A549 (cell line): ENCODE measurements around the gene COPE. TPM values are rescaled to one million over a fixed set of nuclear protein-coding genes. Genes with fewer than 3 reads are reported as not detected.

ENCODE experiments used
- ATAC-seq, 2 experiments: fragments of 200-7000 bp in 1 of 2; fragments of >200 bp in 1 of 2; cut with Nextera tagmentation in 1 of 2; cut with Tn5 transposase in 1 of 2; 3 replicates each; pipeline versions ENCODE4 v1.8.0 to v1.9.1; 2018 to 2020; ENCODE audit warnings: mild to moderate bottlenecking in 1 of 2, moderate library complexity in 1 of 2
- CTCF ChIA-PET: fragments of 300-600 bp; sonication (Branson Sonifier 250); formaldehyde crosslinking; extraction: SDS; loops from one replicate; lab custom pipeline; 2021; ENCODE audit warnings: antibody characterized with exemption, inconsistent platforms; lab: Yijun Ruan, JAX
- POLR2A ChIA-PET: fragments of 350-600 bp; formaldehyde crosslinking; extraction: SDS; loops from one replicate; lab custom pipeline; 2021; ENCODE audit warnings: antibody characterized with exemption, inconsistent platforms; lab: Yijun Ruan, JAX
- DNase-seq, 2 experiments: peaks; one replicate each; pipeline versions ENCODE4 v3.0.0 to v3.0.0-alpha.2; 2011 to 2016; ENCODE audit warnings: low read depth in 1 of 2, low spot score in 1 of 2
- FAIRE-seq: peaks from 2 replicates; lab custom pipeline; 2011; peaks lifted over from hg19 to GRCh38; lab: Jason Lieb, UNC
- H3K27ac ChIP-seq, 2 experiments: fragments of >200 bp; sonication (Bioruptor Twin); formaldehyde crosslinking; 3 replicates each; pipeline ENCODE4 v1.5.1; 2016 to 2017
- H3K4me1 ChIP-seq: fragments of >200 bp; sonication (Bioruptor Twin); formaldehyde crosslinking; 3 replicates; pipeline ENCODE4 v1.6.1; 2016
- H3K4me2 ChIP-seq: fragments of >200 bp; sonication (Bioruptor Twin); formaldehyde crosslinking; 3 replicates; pipeline ENCODE4 v1.6.1; 2016
- H3K4me3 ChIP-seq: fragments of >200 bp; sonication (Bioruptor Twin); formaldehyde crosslinking; 3 replicates; pipeline ENCODE4 v1.5.1; 2016
- H3K9me3 ChIP-seq: fragments of >200 bp; sonication (Bioruptor Twin); formaldehyde crosslinking; 3 replicates; pipeline ENCODE4 v1.6.1; 2016
- BHLHE40 ChIP-seq: IDR thresholded peaks from 2 replicates; pipeline ENCODE4 v1.6.1; 2012; ENCODE audit warnings: low read depth, low read length, inconsistent platforms
- CBX8 ChIP-seq: fragments of 200-600 bp; sonication (generic); IDR thresholded peaks from 2 replicates; pipeline ENCODE4 v1.6.1; 2016
- CEBPB ChIP-seq, 2 experiments: fragments of >200 bp in 1 of 2; sonication (Bioruptor Twin) in 1 of 2; formaldehyde crosslinking in 1 of 2; IDR thresholded peaks; 2 replicates each; pipeline ENCODE4 v1.6.1; 2012 to 2016
- CHD2 ChIP-seq: fragments of 150-350 bp; IDR thresholded peaks from 2 replicates; pipeline ENCODE4 v1.6.1; 2014; ENCODE audit warnings: low read length; ENCODE audit not compliant: partially characterized antibody
- EP300 ChIP-seq, 2 experiments: fragments of >200 bp; sonication (Bioruptor Twin); formaldehyde crosslinking; IDR thresholded peaks; 2 replicates in 1 of 2; 3 replicates in 1 of 2; pipeline ENCODE4 v1.6.1; 2016 to 2017
- FOSL2 ChIP-seq, 2 experiments: fragments of 450-650 bp in 1 of 2; fragments of >200 bp in 1 of 2; sonication (Bioruptor Twin) in 1 of 2; formaldehyde crosslinking; IDR thresholded peaks; 2 replicates each; pipeline versions ENCODE4 v1.5.0 to v1.6.1; 2016 to 2020; ENCODE audit warnings: mild to moderate bottlenecking in 1 of 2, moderate library complexity in 1 of 2
- GATA3 ChIP-seq: IDR thresholded peaks from 2 replicates; pipeline ENCODE4 v1.6.1; 2012; ENCODE audit warnings: borderline replicate concordance
- HDAC2 ChIP-seq: fragments of 200-600 bp; sonication (generic); IDR thresholded peaks from 2 replicates; pipeline ENCODE4 v1.6.1; 2016
- HEYL ChIP-seq: fragments of 250-450 bp; sonication (Bioruptor Pico); IDR thresholded peaks from 2 replicates; pipeline ENCODE4 v1.8.0; 2021; ENCODE audit warnings: mild to moderate bottlenecking, moderate library complexity
- HOXB13 ChIP-seq: fragments of 250-450 bp; sonication (Bioruptor Pico); IDR thresholded peaks from 2 replicates; pipeline ENCODE4 v1.5.0; 2020; ENCODE audit warnings: low read depth, mild to moderate bottlenecking, moderate library complexity
- HOXB5 ChIP-seq: fragments of 250-450 bp; sonication (Bioruptor Pico); IDR thresholded peaks from 2 replicates; pipeline ENCODE4 v1.5.0; 2020; ENCODE audit warnings: mild to moderate bottlenecking, moderate library complexity
- JUNB ChIP-seq: fragments of >200 bp; sonication (Bioruptor Twin); formaldehyde crosslinking; IDR thresholded peaks from 2 replicates; pipeline ENCODE4 v1.6.1; 2016
- KDM5A ChIP-seq: fragments of 200-600 bp; sonication (generic); IDR thresholded peaks from 2 replicates; pipeline ENCODE4 v1.6.1; 2016; ENCODE audit warnings: antibody characterized with exemption, mild to moderate bottlenecking
- MAZ ChIP-seq: fragments of 150-350 bp; IDR thresholded peaks from 2 replicates; pipeline ENCODE4 v1.6.1; 2014; ENCODE audit warnings: antibody characterized with exemption, low read depth, low read length, borderline replicate concordance
- NFE2L2 ChIP-seq: fragments of 150-350 bp; conservative IDR thresholded peaks from 2 replicates; pipeline ENCODE4 v1.6.1; 2014; ENCODE audit warnings: low read length
- POLR2A ChIP-seq: IDR thresholded peaks from 2 replicates; pipeline ENCODE4 v1.6.1; 2012; ENCODE audit warnings: mild to moderate bottlenecking, low read length
- RCOR1 ChIP-seq: fragments of 150-350 bp; IDR thresholded peaks from 2 replicates; pipeline ENCODE4 v1.6.1; 2014; ENCODE audit warnings: antibody characterized with exemption, low read length, low read depth
- SREBF2 ChIP-seq: fragments of 450-650 bp; IDR thresholded peaks from 2 replicates; pipeline ENCODE4 v1.6.1; 2014; ENCODE audit warnings: mild to moderate bottlenecking, moderate library complexity
- ZFP36 ChIP-seq: fragments of 450-650 bp; IDR thresholded peaks from 2 replicates; pipeline ENCODE4 v1.6.1; 2014; ENCODE audit warnings: borderline replicate concordance; ENCODE audit not compliant: partially characterized antibody
- ZNF302 ChIP-seq: fragments of 250-450 bp; sonication (Bioruptor Pico); IDR thresholded peaks from 2 replicates; pipeline ENCODE4 v1.9.0; 2021; ENCODE audit warnings: inconsistent platforms, mild to moderate bottlenecking, moderate library complexity
- ZSCAN20 ChIP-seq: fragments of 250-450 bp; sonication (Bioruptor Pico); IDR thresholded peaks from 2 replicates; pipeline ENCODE4 v1.8.0; 2022; ENCODE audit warnings: mild to moderate bottlenecking, moderate library complexity
- WGBS: methylation state at CpG from one replicate; pipeline ENCODE4 v1.1.6; 2017; ENCODE audit errors: missing lambda C conversion rate; 5-methylcytosine and 5-hydroxymethylcytosine counted together
- polyA plus RNA-seq, 4 experiments: library from polyadenylated mRNA; depleted of rRNA in 3 of 4; stranded (reverse); fragments of >200 nt; fragmentation: RNase III in 1 of 4; extraction: RNeasy Plus Mini Kit Qiagen cat#74134 plus additional on column Dnase treatment in 1 of 4; gene quantifications; 2 replicates in 3 of 4; 3 replicates in 1 of 4; pipeline ENCODE4 v1.2.3, GENCODE V29; 2011 to 2017
- TF ChIP-seq, protein P1 (sequence below): fragments of >200 bp; sonication (Bioruptor Twin); formaldehyde crosslinking; IDR thresholded peaks from 3 replicates; pipeline ENCODE4 v1.5.1; 2016
- TF ChIP-seq, protein P2 (sequence below): fragments of >200 bp; sonication (Bioruptor Twin); formaldehyde crosslinking; IDR thresholded peaks from 2 replicates; pipeline ENCODE4 v1.6.1; 2016
- TF ChIP-seq, protein P3 (sequence below): fragments of 200-600 bp; sonication (generic); IDR thresholded peaks from 2 replicates; pipeline ENCODE4 v1.6.1; 2016; ENCODE audit warnings: antibody characterized with exemption, mild to moderate bottlenecking, moderate library complexity

Gene COPE
- polyA plus RNA-seq, 2 of the 4 experiments (the other 2 are of a cell fraction) = 94.0 to 114 TPM

DNA sequence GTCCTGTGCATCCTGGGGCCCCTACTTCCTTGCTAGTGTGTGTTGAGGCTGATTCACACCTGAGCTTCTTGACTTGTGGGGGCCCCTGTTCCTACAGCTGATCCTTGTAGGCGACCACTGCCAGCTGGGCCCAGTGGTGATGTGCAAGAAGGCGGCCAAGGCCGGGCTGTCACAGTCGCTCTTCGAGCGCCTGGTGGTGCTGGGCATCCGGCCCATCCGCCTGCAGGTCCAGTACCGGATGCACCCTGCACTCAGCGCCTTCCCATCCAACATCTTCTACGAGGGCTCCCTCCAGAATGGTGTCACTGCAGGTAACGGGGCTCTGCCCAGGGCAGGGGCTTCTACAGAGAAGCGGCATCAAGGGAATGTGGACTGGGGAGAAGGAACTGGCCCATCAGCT is 62.0 kb downstream of the COPE start:
- H3K4me2 ChIP-seq = no peak overlapping the region
- TF ChIP-seq CHD2 (no peak), HDAC2 (no peak), MAZ (no peak), ZNF302 (CRISPR knock-in tag) (no peak), BHLHE40 (no peak), POLR2A (no peak), KDM5A (no peak), FOSL2 (IDR thresholded peaks at IDR 0.05) (no peak), FOSL2 (CRISPR knock-in tag; IDR thresholded peaks at IDR 0.05) (no peak), ZFP36 (no peak), JUNB (no peak), HEYL (CRISPR knock-in tag) (no peak), HOXB5 (CRISPR knock-in tag) (no peak)
- TF ChIP-seq, protein P1, sequence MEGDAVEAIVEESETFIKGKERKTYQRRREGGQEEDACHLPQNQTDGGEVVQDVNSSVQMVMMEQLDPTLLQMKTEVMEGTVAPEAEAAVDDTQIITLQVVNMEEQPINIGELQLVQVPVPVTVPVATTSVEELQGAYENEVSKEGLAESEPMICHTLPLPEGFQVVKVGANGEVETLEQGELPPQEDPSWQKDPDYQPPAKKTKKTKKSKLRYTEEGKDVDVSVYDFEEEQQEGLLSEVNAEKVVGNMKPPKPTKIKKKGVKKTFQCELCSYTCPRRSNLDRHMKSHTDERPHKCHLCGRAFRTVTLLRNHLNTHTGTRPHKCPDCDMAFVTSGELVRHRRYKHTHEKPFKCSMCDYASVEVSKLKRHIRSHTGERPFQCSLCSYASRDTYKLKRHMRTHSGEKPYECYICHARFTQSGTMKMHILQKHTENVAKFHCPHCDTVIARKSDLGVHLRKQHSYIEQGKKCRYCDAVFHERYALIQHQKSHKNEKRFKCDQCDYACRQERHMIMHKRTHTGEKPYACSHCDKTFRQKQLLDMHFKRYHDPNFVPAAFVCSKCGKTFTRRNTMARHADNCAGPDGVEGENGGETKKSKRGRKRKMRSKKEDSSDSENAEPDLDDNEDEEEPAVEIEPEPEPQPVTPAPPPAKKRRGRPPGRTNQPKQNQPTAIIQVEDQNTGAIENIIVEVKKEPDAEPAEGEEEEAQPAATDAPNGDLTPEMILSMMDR = no peak
- TF ChIP-seq, protein P2, sequence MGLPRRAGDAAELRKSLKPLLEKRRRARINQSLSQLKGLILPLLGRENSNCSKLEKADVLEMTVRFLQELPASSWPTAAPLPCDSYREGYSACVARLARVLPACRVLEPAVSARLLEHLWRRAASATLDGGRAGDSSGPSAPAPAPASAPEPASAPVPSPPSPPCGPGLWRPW = no peak
- CTCF ChIA-PET = interaction anchor here (1.2 to 5.8 kb wide), 4 partner anchors 9 to 264 kb away, joined by 8 to 43 read pairs (median 32); no protein-coding TSS in a partner anchor
- 91% methylated on average over 8 of the region's 13 CpGs for WGBS
- no peak overlapping the region for H3K27ac ChIP-seq
- POLR2A ChIA-PET = no interaction called here
- H3K4me3 ChIP-seq = no peak overlapping the region
- no peak for DNase-seq
- H3K4me1 ChIP-seq = no peaks in the 10 kb centered on the region
- FAIRE-seq = no peak
- H3K9me3 ChIP-seq = no peaks in the 10 kb centered on the region
- no peak for ATAC-seq

DNA sequence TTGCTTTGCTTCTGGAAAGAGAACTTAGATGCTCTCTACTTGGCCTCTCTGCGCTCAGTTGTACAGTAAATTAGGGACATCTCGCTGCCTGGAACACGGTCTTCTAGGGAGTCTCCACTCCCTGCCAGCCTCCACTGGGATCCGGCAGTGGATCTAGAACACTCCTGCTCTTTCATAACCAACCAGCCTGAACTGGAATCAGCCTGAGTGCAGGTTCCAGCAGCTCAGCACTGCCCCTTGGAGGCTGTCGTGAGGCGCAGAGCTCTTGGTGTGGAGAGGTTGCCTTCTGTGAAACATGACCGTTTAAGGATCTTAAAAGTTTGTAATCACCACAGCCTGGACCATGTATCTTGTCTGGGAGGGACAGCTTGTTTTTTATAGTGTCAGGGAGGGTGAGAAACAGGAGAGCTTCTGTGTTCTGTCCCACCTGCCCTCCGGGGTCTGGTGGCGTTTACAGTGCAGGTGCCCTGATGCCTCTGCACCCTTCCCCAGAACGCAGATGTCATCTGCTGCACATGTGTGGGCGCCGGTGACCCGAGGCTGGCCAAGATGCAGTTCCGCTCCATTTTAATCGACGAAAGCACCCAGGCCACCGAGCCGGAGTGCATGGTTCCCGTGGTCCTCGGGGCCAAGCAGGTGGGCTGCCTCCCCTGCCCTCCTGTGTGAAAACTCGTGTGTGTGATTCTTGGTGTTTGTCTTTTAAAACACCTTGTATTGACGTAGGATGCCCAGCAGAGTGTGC is 62.6 kb downstream of the COPE start:
- Histone ChIP-seq H3K4me2 (no peak overlapping the region), H3K4me3 (no peak overlapping the region)
- TF ChIP-seq SREBF2 (no peak), ZSCAN20 (CRISPR knock-in tag) (no peak), JUNB (no peak), CEBPB (IDR thresholded peaks at IDR 0.05) (no peak), FOSL2 (IDR thresholded peaks at IDR 0.05) (no peak), FOSL2 (CRISPR knock-in tag; IDR thresholded peaks at IDR 0.05) (no peak), CBX8 (no peak), HDAC2 (no peak), HOXB13 (CRISPR knock-in tag) (no peak), GATA3 (no peak), NFE2L2 (no peak), EP300 (IDR thresholded peaks at IDR 0.05) (no peak), RCOR1 (no peak)
- TF ChIP-seq, protein P3, sequence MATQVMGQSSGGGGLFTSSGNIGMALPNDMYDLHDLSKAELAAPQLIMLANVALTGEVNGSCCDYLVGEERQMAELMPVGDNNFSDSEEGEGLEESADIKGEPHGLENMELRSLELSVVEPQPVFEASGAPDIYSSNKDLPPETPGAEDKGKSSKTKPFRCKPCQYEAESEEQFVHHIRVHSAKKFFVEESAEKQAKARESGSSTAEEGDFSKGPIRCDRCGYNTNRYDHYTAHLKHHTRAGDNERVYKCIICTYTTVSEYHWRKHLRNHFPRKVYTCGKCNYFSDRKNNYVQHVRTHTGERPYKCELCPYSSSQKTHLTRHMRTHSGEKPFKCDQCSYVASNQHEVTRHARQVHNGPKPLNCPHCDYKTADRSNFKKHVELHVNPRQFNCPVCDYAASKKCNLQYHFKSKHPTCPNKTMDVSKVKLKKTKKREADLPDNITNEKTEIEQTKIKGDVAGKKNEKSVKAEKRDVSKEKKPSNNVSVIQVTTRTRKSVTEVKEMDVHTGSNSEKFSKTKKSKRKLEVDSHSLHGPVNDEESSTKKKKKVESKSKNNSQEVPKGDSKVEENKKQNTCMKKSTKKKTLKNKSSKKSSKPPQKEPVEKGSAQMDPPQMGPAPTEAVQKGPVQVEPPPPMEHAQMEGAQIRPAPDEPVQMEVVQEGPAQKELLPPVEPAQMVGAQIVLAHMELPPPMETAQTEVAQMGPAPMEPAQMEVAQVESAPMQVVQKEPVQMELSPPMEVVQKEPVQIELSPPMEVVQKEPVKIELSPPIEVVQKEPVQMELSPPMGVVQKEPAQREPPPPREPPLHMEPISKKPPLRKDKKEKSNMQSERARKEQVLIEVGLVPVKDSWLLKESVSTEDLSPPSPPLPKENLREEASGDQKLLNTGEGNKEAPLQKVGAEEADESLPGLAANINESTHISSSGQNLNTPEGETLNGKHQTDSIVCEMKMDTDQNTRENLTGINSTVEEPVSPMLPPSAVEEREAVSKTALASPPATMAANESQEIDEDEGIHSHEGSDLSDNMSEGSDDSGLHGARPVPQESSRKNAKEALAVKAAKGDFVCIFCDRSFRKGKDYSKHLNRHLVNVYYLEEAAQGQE = no peak
- TF ChIP-seq, all 56 proteins: peak for 0
- peak; percentile 78; a peak in 3 of 6 replicates for ATAC-seq
- CTCF ChIA-PET = interaction anchor here (0.6 to 5.8 kb wide), 7 partner anchors 10 to 385 kb away, joined by 3 to 41 read pairs (median 6); no protein-coding TSS in a partner anchor
- no peaks in the 10 kb centered on the region for H3K9me3 ChIP-seq
- 91% methylated on average over 21 of the region's 22 CpGs for WGBS
- H3K4me1 ChIP-seq = no peaks in the 10 kb centered on the region
- FAIRE-seq = no peak
- DNase-seq = peak in 1 of 2 experiments; percentile 53
- POLR2A ChIA-PET = no interaction called here
- no peak overlapping the region for H3K27ac ChIP-seq
